Measurements from ENCODE around the gene TMEM258. TPM values are rescaled to one million over a fixed set of nuclear protein-coding genes. Genes with fewer than 3 reads are reported as not detected.

Gene TMEM258
- polyA plus RNA-seq, 3 donors from 2014 or later: 160 to 274 (median 225) TPM

Other genes with a start within 250 kb of the TMEM258 start
- not detected for gene SYT7, start 211.5 kb downstream of the TMEM258 start, polyA plus RNA-seq
- not detected for gene DAGLA, start 112.2 kb downstream of the TMEM258 start, polyA plus RNA-seq
- 1 to 10 TPM in 1 of 3 donors, under 1 TPM in 1, not detected in 1; 0.43 to 2.4 TPM for gene MYRF, start 40.0 kb downstream of the TMEM258 start, polyA plus RNA-seq
- 10 to 100 TPM; 20.3 to 31.3 (median 24.6) TPM for gene FEN1, start 312 bp upstream of the TMEM258 start, polyA plus RNA-seq
- 10 to 100 TPM; 11.5 to 18.7 (median 17.7) TPM for gene FADS1, start 24.4 kb upstream of the TMEM258 start, polyA plus RNA-seq
- gene FADS2, start 35.7 kb upstream of the TMEM258 start, polyA plus RNA-seq: 10 to 100 TPM; 21.9 to 28.7 (median 22.0) TPM
- gene FADS3, start 98.9 kb upstream of the TMEM258 start, polyA plus RNA-seq: 1 to 10 TPM; 3.2 to 6.2 (median 3.9) TPM
- gene RAB3IL1, start 125.0 kb upstream of the TMEM258 start, polyA plus RNA-seq: not detected
- gene BEST1, start 157.8 kb upstream of the TMEM258 start, polyA plus RNA-seq: 1 to 10 TPM in 2 of 3 donors, under 1 TPM in 1; 0.64 to 1.1 (median 1.0) TPM
- 1,000 to 10,000 TPM; 1,906 to 2,262 (median 2,182) TPM for gene FTH1, start 175.0 kb upstream of the TMEM258 start, polyA plus RNA-seq

Measured in immature natural killer cell (primary cell).